ENCODE measurements around the gene CCDC28B. TPM values are rescaled to one million over a fixed set of nuclear protein-coding genes. Genes with fewer than 3 reads are reported as not detected.

Gene CCDC28B
- polyA plus RNA-seq, 3 donors = 2.5 to 5.6 (median 3.7) TPM

DNA sequence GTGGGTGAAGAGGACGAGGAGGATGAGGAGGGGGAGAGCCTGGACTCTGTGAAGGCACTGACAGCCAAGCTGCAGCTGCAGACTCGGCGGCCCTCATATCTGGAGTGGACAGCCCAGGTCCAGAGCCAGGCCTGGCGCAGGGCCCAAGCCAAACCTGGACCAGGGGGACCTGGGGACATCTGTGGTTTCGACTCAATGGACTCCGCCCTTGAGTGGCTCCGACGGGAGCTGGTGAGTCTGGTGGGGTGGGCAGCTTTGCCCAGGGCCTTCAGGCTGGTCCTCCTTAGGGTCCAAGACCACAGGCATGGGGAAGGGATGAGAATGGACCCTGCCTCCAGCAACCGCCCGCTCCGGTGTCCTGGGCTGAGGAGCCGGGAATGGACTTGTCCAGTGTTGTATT lies 47.1 kb downstream of the CCDC28B start:
- Histone ChIP-seq H2AFZ (ENCODE audit: insufficient read depth, low read depth, low read length, poor library complexity, severe bottlenecking) (no peak overlapping the region), H3K36me3 (replicated peaks in 1 of 2; ENCODE audit: control insufficient read depth in 1 of 2, insufficient read depth in 2 of 2, low read length in 2 of 2) (no peaks in the 10 kb centered on the region), H3K27me3 (ENCODE audit: control insufficient read depth in 2 of 2, insufficient read depth in 2 of 2, low read length in 2 of 2) (peaks cover 0 to 15% of the 10 kb centered on the region in 2 donors), H3K9ac (ENCODE audit: insufficient read depth, low read length, poor library complexity, severe bottlenecking) (no peak overlapping the region), H3K4me3 (replicated peaks in 1 of 3; ENCODE audit: low read depth in 2 of 3, low read length in 3 of 3) (no peak overlapping the region), H3K79me2 (ENCODE audit: insufficient read depth, low read length) (no peaks in the 10 kb centered on the region), H3K4me1 (ENCODE audit: control insufficient read depth in 1 of 2, insufficient read depth in 2 of 2, low read length in 2 of 2) (peaks cover 13 to 26% of the 10 kb centered on the region in 2 donors), H3K9me3 (replicated peaks in 1 of 2; ENCODE audit: control insufficient read depth in 1 of 2, insufficient read depth in 1 of 2, low read length in 2 of 2) (no peaks in the 10 kb centered on the region), H4K20me1 (ENCODE audit: insufficient read depth, low read length) (no peaks in the 10 kb centered on the region), H3K27ac (ENCODE audit: low read depth in 1 of 2, low read length in 2 of 2) (no peak overlapping the region), H3K4me2 (replicated peaks; ENCODE audit: extremely low read depth, low read length, poor library complexity, severe bottlenecking) (no peak overlapping the region)
- no peak overlapping the region for H3K4me3 Mint-ChIP-seq
- peak overlapping the region in 2 of 7 donors; percentile 5 to 50 for H3K27ac Mint-ChIP-seq
- peaks cover 0 to 4% (median 0%) of the 10 kb centered on the region in 7 donors for H3K9me3 Mint-ChIP-seq
- no peak for DNase-seq
- H3K4me1 Mint-ChIP-seq = peaks cover 28% of the 10 kb centered on the region
- intact Hi-C loops (cut with micrococcal nuclease) = no loop called here
- peaks cover 0 to 2% of the 10 kb centered on the region in 2 donors for H3K36me3 Mint-ChIP-seq
- H3K27me3 Mint-ChIP-seq (ENCODE audit: low read depth in 3 of 3) = peaks cover 13 to 35% (median 19%) of the 10 kb centered on the region in 3 donors
- 93% methylated on average over 7 of the region's 12 CpGs for WGBS (ENCODE audit: insufficient coverage)
- TF ChIP-seq, protein P1, sequence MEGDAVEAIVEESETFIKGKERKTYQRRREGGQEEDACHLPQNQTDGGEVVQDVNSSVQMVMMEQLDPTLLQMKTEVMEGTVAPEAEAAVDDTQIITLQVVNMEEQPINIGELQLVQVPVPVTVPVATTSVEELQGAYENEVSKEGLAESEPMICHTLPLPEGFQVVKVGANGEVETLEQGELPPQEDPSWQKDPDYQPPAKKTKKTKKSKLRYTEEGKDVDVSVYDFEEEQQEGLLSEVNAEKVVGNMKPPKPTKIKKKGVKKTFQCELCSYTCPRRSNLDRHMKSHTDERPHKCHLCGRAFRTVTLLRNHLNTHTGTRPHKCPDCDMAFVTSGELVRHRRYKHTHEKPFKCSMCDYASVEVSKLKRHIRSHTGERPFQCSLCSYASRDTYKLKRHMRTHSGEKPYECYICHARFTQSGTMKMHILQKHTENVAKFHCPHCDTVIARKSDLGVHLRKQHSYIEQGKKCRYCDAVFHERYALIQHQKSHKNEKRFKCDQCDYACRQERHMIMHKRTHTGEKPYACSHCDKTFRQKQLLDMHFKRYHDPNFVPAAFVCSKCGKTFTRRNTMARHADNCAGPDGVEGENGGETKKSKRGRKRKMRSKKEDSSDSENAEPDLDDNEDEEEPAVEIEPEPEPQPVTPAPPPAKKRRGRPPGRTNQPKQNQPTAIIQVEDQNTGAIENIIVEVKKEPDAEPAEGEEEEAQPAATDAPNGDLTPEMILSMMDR (IDR thresholded peaks at IDR 0.05) = no peak

DNA sequence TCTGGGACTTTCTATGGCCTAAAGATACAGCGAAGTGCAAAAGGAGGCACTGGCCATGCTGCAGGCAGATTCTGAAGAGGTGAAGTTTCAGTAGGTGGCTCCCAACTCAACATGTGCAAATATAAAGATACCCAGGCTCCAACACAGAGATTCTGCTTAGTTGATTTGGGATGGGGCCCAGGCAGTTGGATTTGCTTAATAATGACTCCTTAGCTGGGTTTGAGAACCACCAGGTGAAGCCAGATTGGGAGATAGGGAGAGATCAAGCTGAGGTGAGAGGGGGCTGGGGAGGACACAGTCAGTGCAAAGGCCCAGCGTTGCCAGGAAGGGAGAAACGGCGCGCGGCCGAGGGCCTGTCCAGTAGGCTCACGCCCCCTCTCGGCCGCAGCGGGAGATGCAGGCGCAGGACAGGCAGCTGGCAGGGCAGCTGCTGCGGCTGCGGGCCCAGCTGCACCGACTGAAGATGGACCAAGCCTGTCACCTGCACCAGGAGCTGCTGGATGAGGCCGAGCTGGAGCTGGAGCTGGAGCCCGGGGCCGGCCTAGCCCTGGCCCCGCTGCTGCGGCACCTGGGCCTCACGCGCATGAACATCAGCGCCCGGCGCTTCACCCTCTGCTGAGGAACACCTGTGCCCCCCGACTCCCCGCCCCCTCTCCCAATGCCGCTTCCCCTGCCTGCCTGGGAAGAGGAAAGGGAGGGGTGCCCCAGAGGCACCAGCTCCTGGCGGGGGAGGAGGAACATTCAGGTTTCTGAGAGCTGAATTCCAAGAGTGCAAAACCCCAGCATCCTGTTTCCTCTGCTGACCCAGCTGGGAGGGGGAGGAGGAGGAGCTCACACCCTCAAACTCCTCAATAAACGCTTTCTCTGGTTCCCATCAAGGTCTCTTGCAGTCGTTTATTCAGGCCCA lies 47.8 kb downstream of the CCDC28B start:
- H2AFZ ChIP-seq (ENCODE audit: insufficient read depth, low read depth, low read length, poor library complexity, severe bottlenecking) = peak overlapping the region; percentile 70
- H3K4me2 ChIP-seq (replicated peaks; ENCODE audit: extremely low read depth, low read length, poor library complexity, severe bottlenecking) = peak overlapping the region; percentile 49
- Mint-ChIP-seq H3K9me3 (peaks cover 0 to 4% (median 0%) of the 10 kb centered on the region in 7 donors), H3K27me3 (ENCODE audit: low read depth in 3 of 3) (peaks cover 14 to 37% (median 19%) of the 10 kb centered on the region in 3 donors), H3K4me1 (peaks cover 26% of the 10 kb centered on the region), H3K4me3 (peak overlapping the region in 1 of 2 donors; percentile 72), H3K27ac (peak overlapping the region in 2 of 7 donors; percentile 62 to 70), H3K36me3 (peaks cover 0 to 2% of the 10 kb centered on the region in 2 donors)
- peak overlapping the region; percentile 15 for H3K9ac ChIP-seq (ENCODE audit: insufficient read depth, low read length, poor library complexity, severe bottlenecking)
- H4K20me1 ChIP-seq (ENCODE audit: insufficient read depth, low read length) = no peaks in the 10 kb centered on the region
- peaks cover 13 to 25% of the 10 kb centered on the region in 2 donors for H3K4me1 ChIP-seq (ENCODE audit: control insufficient read depth in 1 of 2, insufficient read depth in 2 of 2, low read length in 2 of 2)
- H3K4me3 ChIP-seq (replicated peaks in 1 of 3; ENCODE audit: low read depth in 2 of 3, low read length in 3 of 3) = peak overlapping the region in 1 of 3 experiments; percentile 8
- H3K36me3 ChIP-seq (replicated peaks in 1 of 2; ENCODE audit: control insufficient read depth in 1 of 2, insufficient read depth in 2 of 2, low read length in 2 of 2) = no peaks in the 10 kb centered on the region
- intact Hi-C loops (cut with micrococcal nuclease) = no loop called here
- no peak overlapping the region for H3K27ac ChIP-seq (ENCODE audit: low read depth in 1 of 2, low read length in 2 of 2)
- WGBS (ENCODE audit: insufficient coverage) = 2% methylated on average over 19 of the region's 31 CpGs
- DNase-seq = peak; percentile 61 to 74 (median 73)
- no peaks in the 10 kb centered on the region for H3K9me3 ChIP-seq (replicated peaks in 1 of 2; ENCODE audit: control insufficient read depth in 1 of 2, insufficient read depth in 1 of 2, low read length in 2 of 2)
- peaks cover 0 to 15% of the 10 kb centered on the region in 2 donors for H3K27me3 ChIP-seq (ENCODE audit: control insufficient read depth in 2 of 2, insufficient read depth in 2 of 2, low read length in 2 of 2)
- no peaks in the 10 kb centered on the region for H3K79me2 ChIP-seq (ENCODE audit: insufficient read depth, low read length)
- TF ChIP-seq, protein P1 (IDR thresholded peaks at IDR 0.05) = peak; percentile 89
